GM10847 (cell line): Measurements from ENCODE around the gene ANKRD12.
A peak's percentile ranks its signal among the peaks of the same experiment; 100 is the strongest.

Experiments used
- POLR2A ChIP-seq: IDR thresholded peaks from 2 replicates; pipeline ENCODE4 v1.6.1; 2011; ENCODE audit not compliant: insufficient read length; ENCODE audit errors: extremely low read depth

Gene ANKRD12

GRCh38 chr18:9136315-9137155 is at the start of gene ANKRD12:
TSS of gene ANKRD12 (plus strand) at chr18:9136781. CDS start at chr18:9182433, 45,652 bp downstream.
- no peak for TF ChIP-seq POLR2A

- no peak for TF ChIP-seq POLR2A
These were observed 49.4 kb upstream of the ANKRD12 start for GRCh38 chr18:9087144-9087543.

GRCh38 chr18:9088252-9088651 is 48.3 kb upstream of the ANKRD12 start:
- TF ChIP-seq POLR2A, result no peak

- no peak for TF ChIP-seq POLR2A
These were observed 46.0 kb upstream of the ANKRD12 start for GRCh38 chr18:9090578-9090977.

GRCh38 chr18:9091066-9091476 is 45.5 kb upstream of the ANKRD12 start:
- TF ChIP-seq POLR2A, result no peak

GRCh38 chr18:9092665-9093064 is 43.9 kb upstream of the ANKRD12 start:
- no peak for TF ChIP-seq POLR2A

GRCh38 chr18:9094307-9095226 is 42.0 kb upstream of the ANKRD12 start:
- TF ChIP-seq POLR2A, result no peak

GRCh38 chr18:9095297-9096006 is 41.1 kb upstream of the ANKRD12 start:
- TF ChIP-seq POLR2A, result no peak

GRCh38 chr18:9096007-9096371 is 40.6 kb upstream of the ANKRD12 start:
- no peak for TF ChIP-seq POLR2A

GRCh38 chr18:9096685-9097084 is 39.9 kb upstream of the ANKRD12 start:
- no peak for TF ChIP-seq POLR2A

- TF ChIP-seq POLR2A, result no peak
These were observed 39.2 kb upstream of the ANKRD12 start for GRCh38 chr18:9097349-9097748.

- no peak for TF ChIP-seq POLR2A
These were observed 35.8 kb upstream of the ANKRD12 start for GRCh38 chr18:9100796-9101195.

GRCh38 chr18:9101730-9102507 is 34.7 kb upstream of the ANKRD12 start:
- TF ChIP-seq POLR2A, result no peak

- peak; percentile 57 for TF ChIP-seq POLR2A
These were observed 33.8 kb upstream of the ANKRD12 start, which contains the start of gene NDUFV2 for GRCh38 chr18:9102508-9103375. TSS of gene NDUFV2 (plus strand) at chr18:9102699. CDS start at chr18:9102744, 45 bp downstream.
